IMR-90 (cell line): ENCODE results near the gene IBA57. TPM values are rescaled to one million over a fixed set of nuclear protein-coding genes. Genes with fewer than 3 reads are reported as not detected.
"Not testable (repeated sequence)": the region's sequence is repeated elsewhere in the genome, so short reads cannot be mapped to it uniquely, and the experiment has no call there.

Experiments used
- ATAC-seq: fragments of 200-7000 bp; cut with Tn5 transposase; 2 replicates; pipeline ENCODE4 v1.9.1; 2020; ENCODE audit warnings: low read depth, mild to moderate bottlenecking, moderate library complexity
- BruUV-seq: library from RNA; stranded (reverse); fragments of 400-500 nt; replicated peaks from 2 replicates; lab custom pipeline; 2021; lab: Mats Ljungman, UMichigan
- CTCF ChIA-PET: fragments of 300-600 bp; formaldehyde crosslinking; extraction: SDS; loops from one replicate; lab custom pipeline; 2021; ENCODE audit warnings: antibody characterized with exemption; lab: Yijun Ruan, JAX
- POLR2A ChIA-PET: fragments of 300-600 bp; sonication (Branson Sonifier 250); formaldehyde crosslinking; loops from one replicate; lab custom pipeline; 2022; ENCODE audit warnings: antibody characterized with exemption; ENCODE audit not compliant: unreplicated experiment; lab: Charles Lee
- DNase-seq: peaks from one replicate; pipeline ENCODE4 v3.0.0; 2013
- H2AFZ ChIP-seq: replicated peaks from 2 replicates; pipeline ENCODE3; 2013; ENCODE audit warnings: low read length, mild to moderate bottlenecking; ENCODE audit not compliant: poor library complexity
- H2AK5ac ChIP-seq: 2 replicates; pipeline ENCODE4 v1.6.1; 2013; ENCODE audit warnings: low read depth, low read length, inconsistent platforms
- H2AK9ac ChIP-seq: replicated peaks from 2 replicates; pipeline ENCODE3; 2013; ENCODE audit warnings: mild to moderate bottlenecking, low read depth, low read length, moderate library complexity; ENCODE audit not compliant: poor library complexity
- H2BK120ac ChIP-seq: 2 replicates; pipeline ENCODE4 v1.6.1; 2013; ENCODE audit warnings: low read depth, low read length, inconsistent platforms
- H2BK15ac ChIP-seq: 3 replicates; pipeline ENCODE4 v1.6.1; 2013; ENCODE audit warnings: low read depth, low read length, inconsistent platforms
- H2BK20ac ChIP-seq: 2 replicates; pipeline ENCODE4 v1.6.1; 2013; ENCODE audit warnings: low read depth, mild to moderate bottlenecking, inconsistent platforms, low read length, moderate library complexity
- H2BK5ac ChIP-seq: 2 replicates; pipeline ENCODE4 v1.6.1; 2013; ENCODE audit warnings: mild to moderate bottlenecking, low read depth, low read length, inconsistent platforms; ENCODE audit not compliant: poor library complexity, severe bottlenecking
- H3K14ac ChIP-seq: replicated peaks from 2 replicates; pipeline ENCODE4 v1.6.1; 2013; ENCODE audit warnings: low read depth, low read length, inconsistent platforms
- H3K18ac ChIP-seq: 2 replicates; pipeline ENCODE4 v1.6.1; 2013; ENCODE audit warnings: low read depth, low read length, control low read depth
- H3K23ac ChIP-seq: 2 replicates; pipeline ENCODE4 v1.6.1; 2013; ENCODE audit warnings: low read depth, low read length, inconsistent platforms
- H3K27ac ChIP-seq: 2 replicates; pipeline ENCODE4 v1.5.1; 2013; ENCODE audit warnings: mild to moderate bottlenecking, control low read depth, low read length; ENCODE audit not compliant: insufficient read depth
- H3K27me3 ChIP-seq: 2 replicates; pipeline ENCODE4 v1.6.1; 2013; ENCODE audit warnings: low read length; ENCODE audit not compliant: control insufficient read depth, insufficient read depth
- H3K36me3 ChIP-seq: 2 replicates; pipeline ENCODE4 v1.6.1; 2013; ENCODE audit warnings: low read length, mixed read lengths; ENCODE audit not compliant: control insufficient read depth, insufficient read depth
- H3K4ac ChIP-seq: 2 replicates; pipeline ENCODE4 v1.6.1; 2013; ENCODE audit warnings: low read depth, low read length, inconsistent platforms
- H3K4me1 ChIP-seq: 2 replicates; pipeline ENCODE4 v1.6.1; 2013; ENCODE audit warnings: low read length, mixed read lengths; ENCODE audit not compliant: control insufficient read depth, insufficient read depth
- H3K4me2 ChIP-seq: 2 replicates; pipeline ENCODE4 v1.6.1; 2013; ENCODE audit warnings: low read depth, mild to moderate bottlenecking, control low read depth, low read length, moderate library complexity
- H3K4me3 ChIP-seq: 2 replicates; pipeline ENCODE4 v1.5.1; 2013; ENCODE audit warnings: low read depth, mild to moderate bottlenecking, control low read depth, low read length, moderate library complexity; ENCODE audit not compliant: insufficient read depth
- H3K56ac ChIP-seq: 2 replicates; pipeline ENCODE4 v1.6.1; 2013; ENCODE audit warnings: low read length, inconsistent platforms; ENCODE audit not compliant: insufficient read depth; ENCODE audit errors: extremely low read depth
- H3K79me1 ChIP-seq, 2 experiments: 2 replicates each; pipeline ENCODE4 v1.6.1; 2013; ENCODE audit warnings: low read length in 2 of 2, inconsistent platforms in 1 of 2, low read depth in 1 of 2
- H3K9ac ChIP-seq: 2 replicates; pipeline ENCODE4 v1.6.1; 2013; ENCODE audit warnings: low read depth, low read length, control low read depth
- H3K9me1 ChIP-seq: 2 replicates; pipeline ENCODE4 v1.6.1; 2013; ENCODE audit warnings: low read length, inconsistent platforms; ENCODE audit not compliant: insufficient read depth
- H3K9me3 ChIP-seq: 2 replicates; pipeline ENCODE4 v1.6.1; 2013; ENCODE audit warnings: low read length; ENCODE audit not compliant: control insufficient read depth, insufficient read depth
- H4K20me1 ChIP-seq: 2 replicates; pipeline ENCODE4 v1.6.1; 2013; ENCODE audit warnings: low read length, inconsistent platforms; ENCODE audit not compliant: insufficient read depth
- H4K5ac ChIP-seq: 2 replicates; pipeline ENCODE4 v1.6.1; 2013; ENCODE audit warnings: mild to moderate bottlenecking, low read depth, low read length, control low read depth
- H4K8ac ChIP-seq, 2 experiments: 2 replicates each; pipeline ENCODE4 v1.6.1; 2013; ENCODE audit warnings: low read depth in 2 of 2, low read length in 2 of 2, control low read depth in 1 of 2, inconsistent platforms in 1 of 2
- H4K91ac ChIP-seq: 2 replicates; pipeline ENCODE4 v1.6.1; 2013; ENCODE audit warnings: low read depth, low read length, inconsistent platforms; ENCODE audit not compliant: insufficient read depth
- WGBS, 2 experiments: methylation state at CpG; one replicate each; pipeline versions ENCODE4 v1.1.5 to v1.1.7; 2013; ENCODE audit warnings: missing lambda C conversion rate in 2 of 2; ENCODE audit not compliant: insufficient read length in 1 of 2; ENCODE audit errors: extremely low coverage in 2 of 2; 5-methylcytosine and 5-hydroxymethylcytosine counted together
- dilution Hi-C: fragments of 300-500 bp; cut with HindIII; formaldehyde crosslinking; loops from one replicate; pipeline ENCODE4 v1.14.3; 2018; ENCODE audit warnings: low sequenced_read_pairs; ENCODE audit not compliant: unreplicated experiment
- in situ Hi-C: fragments of 300-500 bp; cut with MboI; formaldehyde crosslinking; loops from 3 replicates; pipeline ENCODE4 v1.14.3; 2019; ENCODE audit warnings: low sequenced_read_pairs, inconsistent platforms, mixed read lengths
- intact Hi-C: fragments of 100-400 bp; cut with micrococcal nuclease; formaldehyde crosslinking; loops from 2 replicates; pipeline ENCODE4 v1.10.0; 2022
- polyA plus RNA-seq, 3 experiments: library from polyadenylated mRNA; depleted of rRNA; stranded (reverse); fragments of >200 nt; gene quantifications; 2 replicates each; pipeline ENCODE4 v1.2.3, GENCODE V29; 2012; ENCODE audit warnings: low replicate concordance in 1 of 3
- total RNA-seq: library from RNA; depleted of rRNA; stranded (reverse); fragments of >200 nt; gene quantifications from 2 replicates; pipeline ENCODE4 v1.2.3, GENCODE V29; 2012

Gene IBA57
- total and polyA plus RNA-seq, 2 of the 4 experiments (the other 2 are of a cell fraction): 2.0 to 2.6 TPM

DNA sequence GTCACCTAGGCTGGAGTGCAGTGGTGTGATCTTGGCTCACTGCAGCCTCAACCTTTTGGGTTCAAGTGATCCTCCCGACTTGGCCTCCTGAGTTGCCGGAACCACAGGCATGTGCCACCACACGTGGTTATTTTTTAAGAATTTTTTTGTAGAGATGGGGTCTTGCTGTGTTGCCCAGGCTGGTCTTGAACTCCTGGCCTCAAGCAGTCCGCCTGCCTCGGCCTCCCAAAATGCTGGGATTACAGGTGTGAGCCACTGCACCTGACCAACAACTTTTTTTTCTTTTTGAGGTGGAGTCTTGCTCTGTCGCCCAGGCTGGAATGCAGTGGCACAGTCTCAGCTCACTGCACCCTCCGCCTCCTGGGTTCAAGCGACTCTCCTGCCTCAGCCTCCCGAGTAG, 55.5 kb downstream of the IBA57 start:
- H4K20me1 ChIP-seq, H3K9me3 ChIP-seq, H3K23ac ChIP-seq, POLR2A ChIA-PET, H4K8ac ChIP-seq, ATAC-seq, H3K9me1 ChIP-seq, dilution Hi-C loops, H3K27me3 ChIP-seq, H4K91ac ChIP-seq, H2BK5ac ChIP-seq, in situ Hi-C loops, H3K4me2 ChIP-seq, intact Hi-C loops, H2BK120ac ChIP-seq, H2BK15ac ChIP-seq, H3K56ac ChIP-seq, H3K4ac ChIP-seq, H2AK5ac ChIP-seq, BruUV-seq, H2BK20ac ChIP-seq, H3K18ac ChIP-seq, H2AK9ac ChIP-seq, H3K4me1 ChIP-seq, H3K14ac ChIP-seq, H4K5ac ChIP-seq, H3K9ac ChIP-seq, H2AFZ ChIP-seq, H3K4me3 ChIP-seq, H3K27ac ChIP-seq, H3K79me1 ChIP-seq, DNase-seq: not testable (repeated sequence)
- peaks cover 56% of the 10 kb centered on the region for H3K36me3 ChIP-seq
- WGBS, 2 experiments: no CpG with 5 or more reads among the region's 9 CpGs
- CTCF ChIA-PET: interaction anchor here (0.6 kb wide), 1 partner anchor 251 kb away, joined by 3 read pairs; no protein-coding TSS in a partner anchor
